Islet precursor cell (in vitro differentiated cells): ENCODE measurements around the gene UBR3.
"Not testable (repeated sequence)": the region's sequence is repeated elsewhere in the genome, so short reads cannot be mapped to it uniquely, and the experiment has no call there.

Experiments used
- DNase-seq: peaks from one replicate; pipeline ENCODE4 v3.0.0-alpha.2; 2018

Gene UBR3

DNA sequence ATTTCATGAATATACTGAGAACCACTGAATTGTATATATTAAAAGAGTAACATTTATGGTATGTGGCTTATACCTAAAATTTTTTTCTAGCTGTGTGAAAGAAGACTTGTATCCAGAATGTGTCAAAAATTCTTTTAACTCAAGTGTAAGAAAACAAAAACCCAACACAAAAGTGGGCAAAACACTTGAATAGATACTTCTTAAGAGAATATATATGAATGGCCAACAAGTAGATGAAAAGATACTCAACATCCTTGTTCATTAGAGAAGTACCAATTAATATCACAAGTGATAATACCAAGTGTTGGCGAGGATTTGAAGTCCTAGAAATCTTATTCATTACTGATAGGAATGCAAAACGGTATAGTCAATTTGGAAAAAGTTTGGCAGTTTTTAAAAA lies 243.5 kb downstream of the UBR3 start:
- DNase-seq: no peak

GRCh38 chr2:170073288-170073687 lies 246.0 kb downstream of the UBR3 start:
- DNase-seq: no peak

GRCh38 chr2:170076189-170076588 lies 248.9 kb downstream of the UBR3 start:
- DNase-seq: no peak

GRCh38 chr2:170077830-170078569 lies 250.7 kb downstream of the UBR3 start:
- DNase-seq: no peak

GRCh38 chr2:170084820-170085491 lies 257.7 kb downstream of the UBR3 start:
- no peak for DNase-seq

- DNase-seq: no peak
Observed at GRCh38 chr2:170086117-170086688, 258.9 kb downstream of the UBR3 start.

DNA sequence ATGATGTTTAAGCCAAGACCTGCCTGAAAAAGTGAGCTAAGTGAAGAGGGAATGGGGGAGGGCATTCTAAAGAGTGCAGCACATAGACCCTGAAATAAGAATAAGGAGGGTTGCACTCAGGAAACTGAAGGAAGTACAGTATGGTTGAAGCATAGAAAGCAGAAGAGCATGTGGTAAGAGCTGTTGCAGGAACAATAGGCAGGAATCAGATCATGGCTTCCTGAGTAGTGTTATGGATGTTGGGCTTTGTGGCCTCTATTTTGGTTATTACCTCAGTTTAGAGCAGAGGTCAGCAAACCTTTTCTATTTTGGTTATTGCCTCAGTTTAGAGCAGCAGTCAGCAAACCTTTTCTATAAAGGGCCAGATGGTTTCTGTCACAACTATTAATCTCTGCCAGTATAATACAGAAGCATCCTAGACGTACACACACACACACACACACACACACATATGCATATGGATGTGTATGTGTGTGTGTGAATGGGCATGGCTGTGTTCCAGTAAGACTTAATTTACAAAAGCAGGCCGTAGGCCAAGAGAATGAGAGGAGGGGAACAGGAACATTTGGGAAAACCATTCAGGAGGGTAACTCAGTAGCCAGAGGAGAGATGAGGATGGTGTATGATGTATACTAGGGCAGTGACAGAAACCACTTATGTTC lies 259.6 kb downstream of the UBR3 start:
- DNase-seq: no peak

DNA sequence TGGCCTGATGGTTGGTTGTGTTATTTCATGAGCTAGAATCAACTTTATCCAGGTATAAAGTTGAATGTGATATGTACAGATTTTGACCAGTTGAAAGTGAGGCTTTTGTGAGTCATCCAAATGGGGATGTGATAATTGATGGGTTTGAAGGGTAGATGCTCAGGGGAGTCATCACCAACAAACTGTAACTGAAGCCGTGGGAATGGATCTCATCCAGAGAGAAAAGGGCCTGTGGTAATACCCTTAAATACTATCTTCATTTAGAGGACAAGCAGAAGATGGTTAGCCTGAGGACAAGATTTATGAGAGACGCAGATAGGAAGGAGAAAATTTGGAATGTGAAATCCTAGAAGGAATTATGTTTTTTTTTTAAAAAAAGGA lies 260.1 kb downstream of the UBR3 start:
- DNase-seq: no peak

- DNase-seq: no peak
Observed at GRCh38 chr2:170088776-170089175, 261.5 kb downstream of the UBR3 start.

GRCh38 chr2:170090229-170090628 lies 263.0 kb downstream of the UBR3 start:
- DNase-seq: no peak

GRCh38 chr2:170091436-170091835 lies 264.2 kb downstream of the UBR3 start:
- DNase-seq: no peak

DNA sequence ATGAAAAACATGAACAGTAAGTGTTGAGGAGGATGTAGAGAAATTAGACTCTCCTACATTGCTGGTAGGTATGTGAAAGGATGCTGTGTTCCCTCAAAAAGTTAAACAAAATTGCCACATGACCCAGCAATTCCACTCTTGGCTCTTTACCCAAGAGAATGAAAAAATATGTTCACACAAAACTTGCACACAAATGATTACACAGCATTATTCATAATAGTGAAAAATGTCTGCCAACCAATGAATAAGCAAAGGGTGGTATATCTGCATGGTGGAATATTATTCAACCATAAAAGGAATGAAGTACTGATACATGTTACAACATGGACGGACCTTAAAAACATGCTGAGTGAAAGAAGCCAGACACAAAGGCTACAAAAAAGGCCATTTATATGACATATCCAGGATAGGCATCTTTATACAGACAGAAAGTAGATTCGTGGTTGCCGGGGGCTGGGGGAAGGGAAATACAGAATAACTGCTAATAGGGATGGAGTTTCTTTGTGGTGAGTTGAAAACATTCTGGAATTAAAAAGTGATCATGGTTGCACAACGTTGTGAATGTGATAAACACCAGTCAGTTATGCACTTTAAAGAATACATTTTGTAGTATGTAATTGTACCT lies 265.3 kb downstream of the UBR3 start:
- DNase-seq: no peak

- DNase-seq: no peak
Observed at GRCh38 chr2:170095380-170095779, 268.1 kb downstream of the UBR3 start.

- no peak for DNase-seq
Observed at GRCh38 chr2:170098626-170099312, 271.5 kb downstream of the UBR3 start.

DNA sequence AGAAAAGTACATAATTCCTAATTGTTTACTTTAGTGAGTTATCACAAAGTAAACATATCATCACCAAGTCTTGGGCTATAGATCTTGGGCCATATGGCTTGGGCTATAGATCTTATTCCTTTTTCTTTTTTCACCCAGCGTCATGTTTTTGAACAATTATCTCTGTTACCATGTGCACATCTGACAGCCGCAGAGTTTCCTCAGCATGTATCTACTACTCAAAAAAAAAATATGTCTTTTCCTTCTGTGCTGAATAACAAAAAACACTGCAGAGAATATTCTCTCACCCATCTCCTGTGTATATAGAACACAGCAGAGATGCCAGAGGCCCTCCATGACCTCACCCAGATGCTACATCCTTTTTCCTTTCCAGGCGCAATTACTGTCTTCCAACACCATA lies 274.5 kb downstream of the UBR3 start:
- DNase-seq: no peak

- no peak for DNase-seq
Observed at GRCh38 chr2:170106102-170106840, 279.0 kb downstream of the UBR3 start.

- no peak for DNase-seq
Observed at GRCh38 chr2:170113168-170113894, 286.1 kb downstream of the UBR3 start.

GRCh38 chr2:170115501-170116229 lies 288.4 kb downstream of the UBR3 start:
- no peak for DNase-seq

DNA sequence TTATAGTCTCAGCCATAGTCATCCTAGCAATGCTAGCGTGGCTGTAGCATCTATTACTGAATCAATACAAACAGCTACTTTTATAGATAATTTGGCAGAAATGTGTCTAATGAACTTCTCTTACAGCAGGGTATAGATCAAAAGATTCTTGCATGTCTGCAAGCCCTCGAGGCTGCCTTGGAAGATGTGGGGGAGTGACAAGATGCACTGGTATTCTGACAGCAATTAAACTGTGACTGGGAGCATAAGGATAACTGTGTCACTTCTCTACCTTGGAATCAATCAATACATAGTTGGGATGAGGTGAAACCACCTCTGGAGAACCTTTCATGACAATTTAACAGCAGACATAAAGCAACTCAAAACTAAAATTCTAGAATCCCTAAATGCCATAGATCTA lies 291.4 kb downstream of the UBR3 start:
- no peak for DNase-seq

DNA sequence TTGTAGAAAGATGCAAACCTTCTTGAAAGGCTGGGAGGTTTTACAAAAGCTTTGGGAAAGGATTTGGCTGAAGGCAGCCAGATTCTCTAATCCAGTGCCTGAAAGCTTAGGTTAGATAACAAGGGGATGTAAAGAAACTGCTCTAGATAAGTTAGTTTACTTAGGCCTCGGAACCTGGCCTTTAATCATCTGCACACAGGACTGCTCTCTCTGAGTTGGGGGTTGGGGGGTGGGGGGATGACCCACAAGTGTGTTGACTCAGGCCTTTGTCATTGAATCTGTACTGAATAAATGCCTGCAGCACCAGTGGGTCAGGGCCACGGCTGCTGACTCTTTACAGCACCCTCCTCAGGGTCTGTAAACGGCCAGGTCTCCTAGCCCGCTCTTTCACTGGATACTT lies 292.1 kb downstream of the UBR3 start:
- DNase-seq: not testable (repeated sequence)

GRCh38 chr2:170121689-170122088 lies 294.4 kb downstream of the UBR3 start:
- peak; percentile 75 for DNase-seq
